ENCODE results near the gene CHST11.

Gene CHST11

DNA sequence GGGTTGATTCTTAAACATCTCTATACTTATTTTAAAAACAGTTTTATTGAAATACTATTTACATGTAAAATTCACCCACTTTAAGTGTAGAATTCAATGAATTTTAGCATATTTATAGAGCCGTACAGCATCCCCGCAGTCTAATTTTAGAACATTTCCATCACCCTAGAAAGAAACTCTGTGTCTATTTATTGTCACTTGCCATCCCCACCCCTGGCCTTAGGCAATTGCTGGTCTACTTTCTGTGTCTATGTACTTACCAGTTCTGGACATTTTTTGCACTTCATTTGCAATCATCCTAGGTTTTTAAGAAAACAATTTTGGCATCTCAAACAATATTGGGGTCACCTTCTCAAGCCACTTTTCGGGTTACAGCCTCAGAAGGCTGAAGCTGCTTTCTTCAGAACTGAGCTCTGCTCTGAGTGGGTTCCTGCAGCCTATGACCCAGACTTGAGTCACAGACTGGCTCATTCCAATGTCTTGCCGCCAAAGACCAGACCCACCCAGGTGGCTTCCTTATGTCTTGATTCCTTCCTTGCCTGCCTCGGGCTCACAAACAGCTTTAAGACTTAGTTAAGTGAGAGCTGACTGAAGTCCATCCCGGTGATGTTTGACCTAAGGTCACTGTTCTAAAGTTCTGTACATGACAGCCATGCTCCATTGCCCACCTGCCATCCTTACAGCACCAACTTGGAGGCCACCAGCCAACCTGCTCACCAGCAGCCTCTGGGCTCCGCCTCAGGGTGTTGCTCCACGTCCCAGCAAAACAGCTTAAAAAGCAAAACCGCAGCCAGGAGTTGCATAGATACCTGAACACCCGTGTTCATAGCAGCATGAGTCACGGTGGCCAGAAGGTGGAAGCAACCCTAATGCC is 131.5 kb downstream of the CHST11 start:
- DNase-seq (ENCODE audit: low read depth, low spot score), result no peak
- no peak overlapping the region for H3K4me3 ChIP-seq (ENCODE audit: low read length)

DNA sequence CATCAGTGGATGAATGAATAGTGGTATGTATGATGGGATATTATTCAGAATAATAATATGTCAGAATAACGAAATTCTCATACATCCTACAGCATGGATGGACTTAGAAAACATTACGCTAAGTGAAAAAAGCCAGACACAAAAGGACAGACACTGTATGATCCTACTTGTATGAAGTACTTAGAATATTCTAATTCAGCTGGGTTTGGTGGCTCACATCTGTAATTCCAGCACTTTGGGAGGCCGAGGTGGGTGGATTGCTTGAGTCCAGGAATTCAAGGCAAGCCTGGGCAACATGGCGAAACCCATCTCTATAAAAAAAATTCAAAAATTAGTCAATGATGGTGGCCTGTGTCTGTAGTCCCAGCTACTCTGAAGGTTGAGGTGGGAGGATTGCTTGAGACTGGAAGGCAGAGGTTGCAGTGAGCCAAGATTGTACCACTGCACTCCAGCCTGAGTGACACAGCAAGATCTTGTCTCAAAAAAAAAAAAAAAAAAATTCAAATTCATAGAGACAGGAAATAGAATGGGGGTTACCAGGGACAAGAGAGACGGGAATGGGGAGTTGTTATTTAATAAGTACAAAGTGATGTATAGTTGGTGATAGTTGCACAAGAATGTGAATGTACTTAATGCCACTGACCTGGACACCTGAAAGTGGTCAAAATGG is 132.3 kb downstream of the CHST11 start:
- H3K4me3 ChIP-seq (ENCODE audit: low read length), result no peak overlapping the region

GRCh38 chr12:104590022-104590421 is 133.3 kb downstream of the CHST11 start:
- no peak overlapping the region for H3K4me3 ChIP-seq (ENCODE audit: low read length)
- DNase-seq (ENCODE audit: low read depth, low spot score), result no peak

More for the DNA sequence above, 132.3 kb downstream of the CHST11 start:
- DNase-seq (ENCODE audit: low read depth, low spot score), result no peak

- H3K4me3 ChIP-seq (ENCODE audit: low read length), result no peak overlapping the region
- DNase-seq (ENCODE audit: low read depth, low spot score), result no peak
Observed at GRCh38 chr12:104591257-104591885, 134.6 kb downstream of the CHST11 start.

DNA sequence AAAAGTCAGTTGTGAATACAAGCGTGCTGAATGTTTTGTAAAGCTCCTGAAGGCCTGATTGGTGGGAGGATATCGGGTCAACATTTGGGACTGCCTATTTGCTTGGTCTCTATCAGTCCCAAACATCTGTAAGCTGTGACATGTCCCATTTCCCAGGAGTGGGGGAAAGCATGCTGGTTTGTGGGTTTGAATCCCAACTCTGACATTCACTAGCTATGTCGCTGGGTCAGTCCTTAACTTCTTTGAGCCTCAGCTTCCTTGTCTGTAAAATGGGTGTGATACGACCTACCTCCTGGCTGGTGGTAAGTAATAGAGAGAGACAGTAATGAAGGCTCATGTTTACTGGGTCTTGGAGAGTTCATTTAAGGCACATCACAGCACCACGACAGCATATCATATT is 136.7 kb downstream of the CHST11 start:
- no peak for DNase-seq (ENCODE audit: low read depth, low spot score)
- H3K4me3 ChIP-seq (ENCODE audit: low read length), result no peak overlapping the region

DNA sequence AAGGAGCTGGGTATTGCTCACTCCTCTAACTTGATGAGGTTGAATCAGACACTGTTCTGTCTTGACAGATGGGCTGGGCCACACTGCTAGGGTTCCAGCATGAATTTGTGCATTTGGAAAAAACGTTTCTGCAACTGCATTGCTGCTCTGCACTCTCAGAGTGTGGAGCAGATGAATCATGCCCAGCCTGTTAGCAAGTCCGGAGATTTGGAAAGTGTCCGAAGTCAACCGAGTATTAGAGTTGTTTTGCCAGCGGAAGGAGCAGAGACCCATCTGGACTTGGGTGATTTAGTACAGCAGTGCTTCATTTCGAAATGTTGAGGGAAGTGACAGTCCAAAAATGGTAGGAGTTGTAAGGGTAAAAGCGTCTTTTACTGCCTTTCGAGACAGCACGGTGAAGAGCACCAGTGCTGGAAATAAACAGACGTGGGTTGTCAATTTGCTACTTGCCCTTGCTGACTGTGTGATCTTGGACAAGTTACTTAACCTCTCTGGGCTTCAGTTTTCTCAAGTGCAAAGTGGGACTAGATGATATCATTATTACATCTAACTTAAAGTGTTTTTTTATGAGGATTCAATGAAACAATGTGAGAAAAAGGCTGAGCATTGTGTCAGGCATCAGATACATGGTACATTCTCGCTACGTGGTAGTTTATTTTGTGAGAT is 139.5 kb downstream of the CHST11 start:
- no peak for DNase-seq (ENCODE audit: low read depth, low spot score)
- H3K4me3 ChIP-seq (ENCODE audit: low read length), result no peak overlapping the region

- DNase-seq (ENCODE audit: low read depth, low spot score), result peak; percentile 52
- no peak overlapping the region for H3K4me3 ChIP-seq (ENCODE audit: low read length)
Observed at GRCh38 chr12:104596898-104597843, 140.4 kb downstream of the CHST11 start.

DNA sequence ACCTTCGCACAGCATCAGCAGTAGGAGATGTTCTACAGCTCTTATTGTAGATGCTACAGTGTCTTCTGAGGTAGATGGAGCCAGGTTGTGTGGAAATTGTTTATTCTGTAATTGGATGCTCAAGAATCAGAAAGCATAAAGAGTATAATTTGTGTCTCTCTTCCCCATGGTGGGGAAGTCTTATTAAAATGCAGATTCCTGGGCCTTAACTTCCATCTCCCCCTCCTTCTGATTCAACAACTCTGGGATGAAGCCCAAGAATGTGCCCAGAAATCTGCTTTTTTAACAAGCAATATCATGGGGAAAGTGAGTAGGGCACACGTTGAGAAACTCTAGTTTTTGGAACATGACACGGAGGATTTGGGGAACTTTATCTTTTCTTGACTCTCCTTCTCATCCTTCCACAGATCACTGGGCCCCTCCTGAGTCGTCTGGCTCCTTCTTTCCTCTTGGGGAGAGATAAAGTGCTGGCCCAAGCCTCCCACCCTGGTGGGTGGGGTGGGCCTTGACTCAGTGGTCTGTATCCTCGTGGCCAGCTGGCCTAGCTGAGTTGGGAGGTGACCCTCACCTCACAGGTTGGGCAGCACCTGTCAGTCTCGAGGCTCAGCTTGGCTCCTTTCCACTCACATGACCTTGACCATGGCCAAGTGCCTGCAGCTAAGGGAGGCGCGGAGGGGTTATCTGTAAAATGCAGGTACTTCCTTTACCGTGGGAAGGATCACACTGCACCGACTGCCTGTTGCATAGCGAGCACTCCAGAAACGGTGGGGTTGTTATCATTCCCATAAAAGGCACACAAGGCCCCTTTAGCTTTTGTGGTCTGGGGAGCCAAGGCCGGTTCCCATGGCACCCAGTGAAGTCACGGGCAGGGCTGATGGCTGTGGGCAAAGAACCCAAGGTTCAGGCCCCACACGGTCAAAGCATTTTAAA is 141.9 kb downstream of the CHST11 start:
- no peak overlapping the region for H3K4me3 ChIP-seq (ENCODE audit: low read length)
- peak; percentile 75 for DNase-seq (ENCODE audit: low read depth, low spot score)

GRCh38 chr12:104599272-104600035 is 142.7 kb downstream of the CHST11 start:
- DNase-seq (ENCODE audit: low read depth, low spot score), result no peak
- no peak overlapping the region for H3K4me3 ChIP-seq (ENCODE audit: low read length)

- DNase-seq (ENCODE audit: low read depth, low spot score), result no peak
- no peak overlapping the region for H3K4me3 ChIP-seq (ENCODE audit: low read length)
Observed at GRCh38 chr12:104600036-104600712, 143.4 kb downstream of the CHST11 start.

DNA sequence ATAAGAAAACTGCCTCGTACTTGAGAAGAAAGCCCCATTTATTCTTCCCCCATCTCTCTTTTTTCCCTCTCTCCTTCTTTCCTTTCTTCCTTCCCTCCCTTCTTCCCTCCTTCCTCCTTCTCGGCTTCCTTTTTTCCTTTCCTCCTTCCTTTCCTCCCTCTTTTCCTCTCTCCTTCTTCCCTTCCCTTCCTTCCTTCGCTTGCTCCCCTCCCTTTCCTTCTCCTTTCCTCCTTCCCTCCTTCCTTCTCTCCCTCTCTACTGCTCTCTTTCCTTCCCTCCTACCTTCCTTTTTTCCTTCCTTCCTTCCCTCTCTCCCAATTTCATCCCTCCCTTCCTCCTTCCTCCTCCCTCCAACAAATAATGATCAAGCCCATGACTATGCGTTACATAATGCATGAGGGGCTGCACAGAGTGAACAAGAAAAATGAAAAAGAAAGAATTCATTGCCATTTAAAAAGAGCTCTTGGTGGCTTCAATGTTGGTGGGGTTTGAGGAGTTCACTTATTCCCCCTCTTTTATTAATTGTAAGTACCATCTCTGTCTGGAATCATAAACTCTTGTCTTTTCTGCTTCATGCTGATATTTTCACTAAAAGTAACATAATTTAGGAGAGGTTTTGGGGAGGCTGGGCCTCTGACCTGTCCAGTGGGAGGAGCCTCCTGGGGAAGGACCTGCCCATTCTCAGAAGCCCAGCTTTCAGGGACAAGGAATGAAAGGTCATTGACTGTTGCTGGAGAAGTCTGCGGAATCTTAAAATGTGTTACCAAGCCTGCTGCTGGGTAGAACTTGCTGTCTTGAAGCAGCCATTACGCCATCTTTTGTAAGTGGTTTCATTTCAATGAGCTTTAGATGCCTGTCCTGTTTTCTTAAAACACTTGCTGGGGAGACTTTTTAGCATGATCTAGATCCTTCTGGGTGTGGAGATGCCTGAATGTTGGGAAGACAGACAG is 144.3 kb downstream of the CHST11 start:
- no peak for DNase-seq (ENCODE audit: low read depth, low spot score)

GRCh38 chr12:104602406-104602805 is 145.7 kb downstream of the CHST11 start:
- DNase-seq (ENCODE audit: low read depth, low spot score), result peak; percentile 57

More for the DNA sequence above, 144.3 kb downstream of the CHST11 start:
- H3K4me3 ChIP-seq (ENCODE audit: low read length), result no peak overlapping the region

DNA sequence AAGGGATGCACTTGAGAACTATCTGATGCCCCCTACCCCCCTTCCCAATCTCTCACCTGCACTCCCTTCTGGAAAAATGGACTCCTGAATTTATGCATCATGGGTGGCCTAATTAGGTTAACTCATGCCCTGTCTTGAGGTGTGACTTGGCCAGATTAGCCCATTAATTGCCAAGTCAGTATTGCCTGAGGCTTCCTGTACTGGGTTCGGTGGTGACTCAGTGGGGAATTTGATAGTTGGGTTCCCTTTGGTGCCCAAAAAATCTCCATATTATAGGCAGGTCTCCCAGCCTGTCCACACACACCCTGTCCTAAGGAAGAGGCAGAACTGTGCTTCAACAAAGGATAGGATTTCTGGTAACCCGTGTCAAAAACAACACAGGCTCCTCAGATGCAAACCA is 146.1 kb downstream of the CHST11 start:
- no peak overlapping the region for H3K4me3 ChIP-seq (ENCODE audit: low read length)
- DNase-seq (ENCODE audit: low read depth, low spot score), result no peak

More at GRCh38 chr12:104602406-104602805, 145.7 kb downstream of the CHST11 start:
- H3K4me3 ChIP-seq (ENCODE audit: low read length), result no peak overlapping the region

DNA sequence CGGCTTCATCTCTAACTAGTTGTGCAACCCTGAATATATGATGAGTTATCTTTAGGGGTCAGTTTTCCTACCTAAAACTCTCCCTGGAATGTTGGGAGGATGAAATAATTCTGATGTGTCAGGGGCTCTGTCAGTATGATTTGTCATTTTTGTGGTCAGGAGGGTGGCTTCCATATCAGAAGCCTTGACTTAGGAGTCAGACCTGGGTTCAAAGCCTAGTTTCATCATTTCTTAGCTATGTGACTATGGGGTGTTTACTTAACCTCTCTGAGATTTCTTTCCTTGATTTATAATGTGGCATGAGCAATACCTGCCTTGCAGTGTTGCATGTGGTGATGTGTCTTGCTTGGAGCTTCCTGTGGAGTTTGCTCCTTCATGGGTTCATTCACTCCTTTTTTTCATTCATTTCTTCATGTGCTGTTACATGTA is 146.8 kb downstream of the CHST11 start:
- H3K4me3 ChIP-seq (ENCODE audit: low read length), result peak overlapping the region; percentile 25
- DNase-seq (ENCODE audit: low read depth, low spot score), result no peak

Measured in Jurkat, Clone E6-1 (cell line).